GM12878 (cell line): ENCODE measurements around the gene SH2D6. TPM values are rescaled to one million over a fixed set of nuclear protein-coding genes. Genes with fewer than 3 reads are reported as not detected.

Source experiments
- CHD1 ChIP-seq: IDR thresholded peaks from 2 replicates; pipeline ENCODE4 v1.6.1; 2012; ENCODE audit warnings: low read depth, low read length, improper control_type of control experiment
- CHD2 ChIP-seq: IDR thresholded peaks from 2 replicates; pipeline ENCODE4 v1.6.1; 2011; ENCODE audit warnings: low read depth, low read length, improper control_type of control experiment, borderline replicate concordance
- HCFC1 ChIP-seq: fragments of 150-350 bp; IDR thresholded peaks from 2 replicates; pipeline ENCODE4 v1.6.1; 2014; ENCODE audit warnings: low read length
- HDGF ChIP-seq: fragments of 450-650 bp; IDR thresholded peaks from 2 replicates; pipeline ENCODE4 v1.6.1; 2016; ENCODE audit warnings: antibody characterized with exemption
- NR2C1 ChIP-seq: fragments of 450-650 bp; IDR thresholded peaks from 2 replicates; pipeline ENCODE4 v1.6.1; 2017; ENCODE audit warnings: antibody characterized with exemption, mild to moderate bottlenecking, moderate library complexity
- RELA ChIP-seq: fragments of 450-650 bp; IDR thresholded peaks from 2 replicates; pipeline ENCODE4 v1.8.0; 2014; ENCODE audit warnings: borderline replicate concordance; ENCODE audit not compliant: partially characterized antibody
- SP1 ChIP-seq: IDR thresholded peaks from one replicate; pipeline ENCODE4 v1.6.1; 2011; ENCODE audit warnings: low read depth, low read length
- STAT1 ChIP-seq: fragments of 450-650 bp; conservative IDR thresholded peaks from 2 replicates; pipeline ENCODE4 v1.6.1; 2014; ENCODE audit warnings: antibody characterized with exemption, mild to moderate bottlenecking
- TCF7 ChIP-seq: IDR thresholded peaks from 2 replicates; pipeline ENCODE4 v1.6.1; 2014; ENCODE audit warnings: antibody characterized with exemption, borderline replicate concordance
- YY1 ChIP-seq: IDR thresholded peaks from 2 replicates; pipeline ENCODE4 v1.6.1; 2011; ENCODE audit warnings: low read depth, mild to moderate bottlenecking, low read length
- ZNF207 ChIP-seq: fragments of 450-650 bp; IDR thresholded peaks from 2 replicates; pipeline ENCODE4 v1.6.1; 2014; ENCODE audit warnings: antibody characterized with exemption, mild to moderate bottlenecking, borderline replicate concordance
- ZSCAN29 ChIP-seq: fragments of 450-650 bp; IDR thresholded peaks from 2 replicates; pipeline ENCODE4 v1.6.1; 2017; ENCODE audit warnings: mild to moderate bottlenecking, moderate library complexity
- polyA plus RNA-seq, 11 experiments: library from polyadenylated mRNA; depleted of rRNA in 4 of 11; unstranded in 6 of 11; stranded (reverse) in 5 of 11; fragments of >200 nt; fragmentation: Nextera tagmentation in 4 of 11; fragmentation: Illumina TruSeq in 1 of 11; extraction: Ambion mirVana in 4 of 11; extraction: Trizol in 1 of 11; gene quantifications; 1 replicate in 1 of 11; 2 replicates in 10 of 11; pipeline versions ENCODE4 v1.2.1 to v1.2.3, GENCODE V29; 2011 to 2016; ENCODE audit warnings: inconsistent platforms in 2 of 11, missing spikeins in 2 of 11, low read depth in 1 of 11
- total RNA-seq, 4 experiments: library from RNA; depleted of rRNA in 3 of 4; stranded (reverse); fragments of >200 nt in 3 of 4; fragmentation: Illumina TruSeq in 1 of 4; extraction: Trizol in 1 of 4; gene quantifications; 2 replicates each; pipeline versions ENCODE4 v1.2.1 to v1.2.3, GENCODE V29; 2013 to 2021
- TF ChIP-seq, protein P1 (sequence below): fragments of 450-650 bp; formaldehyde crosslinking; IDR thresholded peaks from 2 replicates; pipeline ENCODE4 v1.4.0; 2020; ENCODE audit warnings: mild to moderate bottlenecking, moderate library complexity
- TF ChIP-seq, protein P2 (sequence below): fragments of 450-650 bp; IDR thresholded peaks from 2 replicates; pipeline ENCODE4 v1.6.1; 2017; ENCODE audit warnings: mild to moderate bottlenecking, moderate library complexity
- TF ChIP-seq, protein P3 (sequence below), 3 experiments: IDR thresholded peaks in 2 of 3; conservative IDR thresholded peaks in 1 of 3; 2 replicates each; pipeline ENCODE4 v1.5.1; 2011; ENCODE audit warnings: low read depth in 3 of 3, low read length in 3 of 3, mild to moderate bottlenecking in 3 of 3, control low read depth in 2 of 3, moderate library complexity in 2 of 3, inconsistent platforms in 1 of 3, mixed read lengths in 1 of 3; ENCODE audit not compliant: control insufficient read depth in 2 of 3, insufficient read depth in 1 of 3; ENCODE audit errors: extremely low read depth in 1 of 3
- TF ChIP-seq, protein P4 (sequence below): fragments of 450-650 bp; formaldehyde crosslinking; IDR thresholded peaks from 2 replicates; pipeline ENCODE4 v1.4.0; 2022; ENCODE audit warnings: mild to moderate bottlenecking, moderate library complexity

SH2D6 gene
- total and polyA plus RNA-seq, 10 of the 15 experiments (the other 5 are each of a cell fraction or from before 2014, with no cell fraction given), result 0.23 to 0.59 (median 0.34) TPM; not detected in 6

DNA sequence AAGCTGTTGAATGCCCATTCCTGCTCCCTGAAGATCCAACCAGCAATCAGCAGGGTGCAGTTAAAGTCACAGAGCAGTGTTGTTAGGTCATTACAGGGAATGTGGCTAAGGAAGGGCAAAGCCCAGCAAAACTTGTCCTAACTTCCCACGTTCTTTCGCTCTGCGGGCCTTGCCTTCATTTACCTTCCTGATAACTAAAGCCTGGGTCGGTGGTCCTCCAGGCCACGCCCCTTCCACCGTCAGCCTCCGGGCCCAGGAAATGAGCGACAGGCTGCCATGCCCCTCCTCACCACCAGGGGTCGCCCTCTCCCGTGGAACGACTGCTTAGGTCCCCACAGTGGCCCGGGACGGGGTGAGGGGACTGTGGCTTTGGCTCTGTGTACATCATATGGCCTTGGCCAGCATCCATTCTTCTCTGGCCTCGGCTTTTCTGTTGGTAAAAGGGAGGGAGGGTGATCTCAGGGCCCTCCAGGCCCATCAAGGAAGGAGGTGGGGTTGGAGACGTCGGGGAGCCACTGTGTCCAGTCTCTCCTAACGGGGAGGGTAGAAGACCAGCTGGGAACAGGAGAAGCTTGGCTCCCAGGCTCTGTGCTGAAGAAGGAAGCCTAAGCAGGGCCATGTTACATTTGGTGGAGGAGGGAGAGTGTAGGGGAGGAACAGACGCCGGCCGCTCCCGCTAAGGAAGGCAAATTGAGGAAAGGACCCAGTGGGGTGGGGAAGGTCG, 2.2 kb downstream of the SH2D6 start (continued):
- TF ChIP-seq, protein P1, sequence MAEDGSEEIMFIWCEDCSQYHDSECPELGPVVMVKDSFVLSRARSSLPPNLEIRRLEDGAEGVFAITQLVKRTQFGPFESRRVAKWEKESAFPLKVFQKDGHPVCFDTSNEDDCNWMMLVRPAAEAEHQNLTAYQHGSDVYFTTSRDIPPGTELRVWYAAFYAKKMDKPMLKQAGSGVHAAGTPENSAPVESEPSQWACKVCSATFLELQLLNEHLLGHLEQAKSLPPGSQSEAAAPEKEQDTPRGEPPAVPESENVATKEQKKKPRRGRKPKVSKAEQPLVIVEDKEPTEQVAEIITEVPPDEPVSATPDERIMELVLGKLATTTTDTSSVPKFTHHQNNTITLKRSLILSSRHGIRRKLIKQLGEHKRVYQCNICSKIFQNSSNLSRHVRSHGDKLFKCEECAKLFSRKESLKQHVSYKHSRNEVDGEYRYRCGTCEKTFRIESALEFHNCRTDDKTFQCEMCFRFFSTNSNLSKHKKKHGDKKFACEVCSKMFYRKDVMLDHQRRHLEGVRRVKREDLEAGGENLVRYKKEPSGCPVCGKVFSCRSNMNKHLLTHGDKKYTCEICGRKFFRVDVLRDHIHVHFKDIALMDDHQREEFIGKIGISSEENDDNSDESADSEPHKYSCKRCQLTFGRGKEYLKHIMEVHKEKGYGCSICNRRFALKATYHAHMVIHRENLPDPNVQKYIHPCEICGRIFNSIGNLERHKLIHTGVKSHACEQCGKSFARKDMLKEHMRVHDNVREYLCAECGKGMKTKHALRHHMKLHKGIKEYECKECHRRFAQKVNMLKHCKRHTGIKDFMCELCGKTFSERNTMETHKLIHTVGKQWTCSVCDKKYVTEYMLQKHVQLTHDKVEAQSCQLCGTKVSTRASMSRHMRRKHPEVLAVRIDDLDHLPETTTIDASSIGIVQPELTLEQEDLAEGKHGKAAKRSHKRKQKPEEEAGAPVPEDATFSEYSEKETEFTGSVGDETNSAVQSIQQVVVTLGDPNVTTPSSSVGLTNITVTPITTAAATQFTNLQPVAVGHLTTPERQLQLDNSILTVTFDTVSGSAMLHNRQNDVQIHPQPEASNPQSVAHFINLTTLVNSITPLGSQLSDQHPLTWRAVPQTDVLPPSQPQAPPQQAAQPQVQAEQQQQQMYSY, result no peak
- TF ChIP-seq ZSCAN29, result no peak
- TF ChIP-seq, protein P2, sequence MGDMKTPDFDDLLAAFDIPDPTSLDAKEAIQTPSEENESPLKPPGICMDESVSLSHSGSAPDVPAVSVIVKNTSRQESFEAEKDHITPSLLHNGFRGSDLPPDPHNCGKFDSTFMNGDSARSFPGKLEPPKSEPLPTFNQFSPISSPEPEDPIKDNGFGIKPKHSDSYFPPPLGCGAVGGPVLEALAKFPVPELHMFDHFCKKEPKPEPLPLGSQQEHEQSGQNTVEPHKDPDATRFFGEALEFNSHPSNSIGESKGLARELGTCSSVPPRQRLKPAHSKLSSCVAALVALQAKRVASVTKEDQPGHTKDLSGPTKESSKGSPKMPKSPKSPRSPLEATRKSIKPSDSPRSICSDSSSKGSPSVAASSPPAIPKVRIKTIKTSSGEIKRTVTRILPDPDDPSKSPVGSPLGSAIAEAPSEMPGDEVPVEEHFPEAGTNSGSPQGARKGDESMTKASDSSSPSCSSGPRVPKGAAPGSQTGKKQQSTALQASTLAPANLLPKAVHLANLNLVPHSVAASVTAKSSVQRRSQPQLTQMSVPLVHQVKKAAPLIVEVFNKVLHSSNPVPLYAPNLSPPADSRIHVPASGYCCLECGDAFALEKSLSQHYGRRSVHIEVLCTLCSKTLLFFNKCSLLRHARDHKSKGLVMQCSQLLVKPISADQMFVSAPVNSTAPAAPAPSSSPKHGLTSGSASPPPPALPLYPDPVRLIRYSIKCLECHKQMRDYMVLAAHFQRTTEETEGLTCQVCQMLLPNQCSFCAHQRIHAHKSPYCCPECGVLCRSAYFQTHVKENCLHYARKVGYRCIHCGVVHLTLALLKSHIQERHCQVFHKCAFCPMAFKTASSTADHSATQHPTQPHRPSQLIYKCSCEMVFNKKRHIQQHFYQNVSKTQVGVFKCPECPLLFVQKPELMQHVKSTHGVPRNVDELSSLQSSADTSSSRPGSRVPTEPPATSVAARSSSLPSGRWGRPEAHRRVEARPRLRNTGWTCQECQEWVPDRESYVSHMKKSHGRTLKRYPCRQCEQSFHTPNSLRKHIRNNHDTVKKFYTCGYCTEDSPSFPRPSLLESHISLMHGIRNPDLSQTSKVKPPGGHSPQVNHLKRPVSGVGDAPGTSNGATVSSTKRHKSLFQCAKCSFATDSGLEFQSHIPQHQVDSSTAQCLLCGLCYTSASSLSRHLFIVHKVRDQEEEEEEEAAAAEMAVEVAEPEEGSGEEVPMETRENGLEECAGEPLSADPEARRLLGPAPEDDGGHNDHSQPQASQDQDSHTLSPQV, result 0 out of 2 replicates have a peak, but pooled peaks have one; percentile 45
- no peak for TF ChIP-seq NR2C1
- TF ChIP-seq ZNF207, result peak; percentile 91
- peak; percentile 59 for TF ChIP-seq RELA
- TF ChIP-seq, protein P3, sequence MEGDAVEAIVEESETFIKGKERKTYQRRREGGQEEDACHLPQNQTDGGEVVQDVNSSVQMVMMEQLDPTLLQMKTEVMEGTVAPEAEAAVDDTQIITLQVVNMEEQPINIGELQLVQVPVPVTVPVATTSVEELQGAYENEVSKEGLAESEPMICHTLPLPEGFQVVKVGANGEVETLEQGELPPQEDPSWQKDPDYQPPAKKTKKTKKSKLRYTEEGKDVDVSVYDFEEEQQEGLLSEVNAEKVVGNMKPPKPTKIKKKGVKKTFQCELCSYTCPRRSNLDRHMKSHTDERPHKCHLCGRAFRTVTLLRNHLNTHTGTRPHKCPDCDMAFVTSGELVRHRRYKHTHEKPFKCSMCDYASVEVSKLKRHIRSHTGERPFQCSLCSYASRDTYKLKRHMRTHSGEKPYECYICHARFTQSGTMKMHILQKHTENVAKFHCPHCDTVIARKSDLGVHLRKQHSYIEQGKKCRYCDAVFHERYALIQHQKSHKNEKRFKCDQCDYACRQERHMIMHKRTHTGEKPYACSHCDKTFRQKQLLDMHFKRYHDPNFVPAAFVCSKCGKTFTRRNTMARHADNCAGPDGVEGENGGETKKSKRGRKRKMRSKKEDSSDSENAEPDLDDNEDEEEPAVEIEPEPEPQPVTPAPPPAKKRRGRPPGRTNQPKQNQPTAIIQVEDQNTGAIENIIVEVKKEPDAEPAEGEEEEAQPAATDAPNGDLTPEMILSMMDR (IDR thresholded peaks at IDR 0.05 in 2 of 3, conservative IDR thresholded peaks at IDR 0.05 in 1 of 3; ENCODE audit: control insufficient read depth in 2 of 3, extremely low read depth in 1 of 3, insufficient read depth in 1 of 3, low read depth in 3 of 3, low read length in 3 of 3), result peak; percentile 99; a peak in 5 of 6 replicates
- no peak for TF ChIP-seq TCF7
- TF ChIP-seq STAT1, result 0 out of 2 replicates have a peak, but pooled peaks have one; percentile 58
- TF ChIP-seq CHD1, result no peak
- TF ChIP-seq SP1, result peak; percentile 56
- TF ChIP-seq CHD2, result 0 out of 2 replicates have a peak, but pooled peaks have one; percentile 29
- TF ChIP-seq, protein P4, sequence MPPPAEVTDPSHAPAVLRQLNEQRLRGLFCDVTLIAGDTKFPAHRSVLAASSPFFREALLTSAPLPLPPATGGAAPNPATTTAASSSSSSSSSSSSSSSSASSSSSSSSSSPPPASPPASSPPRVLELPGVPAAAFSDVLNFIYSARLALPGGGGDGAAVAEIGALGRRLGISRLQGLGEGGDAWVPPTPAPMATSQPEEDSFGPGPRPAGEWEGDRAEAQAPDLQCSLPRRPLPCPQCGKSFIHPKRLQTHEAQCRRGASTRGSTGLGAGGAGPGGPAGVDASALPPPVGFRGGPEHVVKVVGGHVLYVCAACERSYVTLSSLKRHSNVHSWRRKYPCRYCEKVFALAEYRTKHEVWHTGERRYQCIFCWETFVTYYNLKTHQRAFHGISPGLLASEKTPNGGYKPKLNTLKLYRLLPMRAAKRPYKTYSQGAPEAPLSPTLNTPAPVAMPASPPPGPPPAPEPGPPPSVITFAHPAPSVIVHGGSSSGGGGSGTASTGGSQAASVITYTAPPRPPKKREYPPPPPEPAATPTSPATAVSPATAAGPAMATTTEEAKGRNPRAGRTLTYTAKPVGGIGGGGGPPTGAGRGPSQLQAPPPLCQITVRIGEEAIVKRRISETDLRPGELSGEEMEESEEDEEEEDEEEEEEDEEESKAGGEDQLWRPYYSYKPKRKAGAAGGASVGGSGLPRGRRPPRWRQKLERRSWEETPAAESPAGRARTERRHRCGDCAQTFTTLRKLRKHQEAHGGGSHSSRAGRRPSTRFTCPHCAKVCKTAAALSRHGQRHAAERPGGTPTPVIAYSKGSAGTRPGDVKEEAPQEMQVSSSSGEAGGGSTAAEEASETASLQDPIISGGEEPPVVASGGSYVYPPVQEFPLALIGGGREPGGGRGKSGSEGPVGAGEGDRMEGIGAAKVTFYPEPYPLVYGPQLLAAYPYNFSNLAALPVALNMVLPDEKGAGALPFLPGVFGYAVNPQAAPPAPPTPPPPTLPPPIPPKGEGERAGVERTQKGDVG (CRISPR knock-in tag), result no peak
- TF ChIP-seq HDGF, result no peak
- 0 out of 2 replicates have a peak, but pooled peaks have one; percentile 22 for TF ChIP-seq HCFC1
- TF ChIP-seq YY1, result peak; percentile 72
